ENCODE data around the gene HSD3B7.

Gene HSD3B7

DNA sequence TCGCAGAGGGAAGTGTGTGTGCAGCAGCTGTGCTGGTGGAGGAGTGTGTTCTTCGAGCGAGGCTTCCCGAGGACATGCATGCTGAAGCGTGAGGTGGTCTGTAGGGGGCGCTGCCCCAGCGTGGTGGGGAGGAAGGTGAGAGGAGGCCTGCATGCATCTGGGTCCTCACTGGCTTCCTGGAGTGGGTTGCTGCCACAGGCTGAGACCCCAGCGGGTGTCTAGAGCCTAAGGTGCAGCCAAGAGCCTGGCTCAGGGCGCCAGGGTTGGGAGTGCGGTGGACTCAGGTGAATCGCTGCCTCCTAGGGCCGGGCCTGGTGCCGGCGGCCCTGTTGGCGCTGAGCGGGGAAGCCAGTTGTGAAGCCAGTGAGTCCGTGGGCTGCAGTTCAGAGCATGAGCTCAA lies 7.5 kb upstream of the HSD3B7 start:
- H3K9me3 ChIP-seq (ENCODE audit: severe bottlenecking), result no peaks in the 10 kb centered on the region
- peak; percentile 41 for DNase-seq
- TF ChIP-seq, protein P1, sequence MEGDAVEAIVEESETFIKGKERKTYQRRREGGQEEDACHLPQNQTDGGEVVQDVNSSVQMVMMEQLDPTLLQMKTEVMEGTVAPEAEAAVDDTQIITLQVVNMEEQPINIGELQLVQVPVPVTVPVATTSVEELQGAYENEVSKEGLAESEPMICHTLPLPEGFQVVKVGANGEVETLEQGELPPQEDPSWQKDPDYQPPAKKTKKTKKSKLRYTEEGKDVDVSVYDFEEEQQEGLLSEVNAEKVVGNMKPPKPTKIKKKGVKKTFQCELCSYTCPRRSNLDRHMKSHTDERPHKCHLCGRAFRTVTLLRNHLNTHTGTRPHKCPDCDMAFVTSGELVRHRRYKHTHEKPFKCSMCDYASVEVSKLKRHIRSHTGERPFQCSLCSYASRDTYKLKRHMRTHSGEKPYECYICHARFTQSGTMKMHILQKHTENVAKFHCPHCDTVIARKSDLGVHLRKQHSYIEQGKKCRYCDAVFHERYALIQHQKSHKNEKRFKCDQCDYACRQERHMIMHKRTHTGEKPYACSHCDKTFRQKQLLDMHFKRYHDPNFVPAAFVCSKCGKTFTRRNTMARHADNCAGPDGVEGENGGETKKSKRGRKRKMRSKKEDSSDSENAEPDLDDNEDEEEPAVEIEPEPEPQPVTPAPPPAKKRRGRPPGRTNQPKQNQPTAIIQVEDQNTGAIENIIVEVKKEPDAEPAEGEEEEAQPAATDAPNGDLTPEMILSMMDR (IDR thresholded peaks at IDR 0.05; ENCODE audit: low read depth, low read length), result peak; percentile 83
- peaks cover 78% of the 10 kb centered on the region for H3K36me3 ChIP-seq
- H3K27me3 ChIP-seq (ENCODE audit: insufficient read depth, low read depth, severe bottlenecking), result no peaks in the 10 kb centered on the region
- H3K4me3 ChIP-seq (ENCODE audit: low read depth, low read length), result no peak overlapping the region
- no peak overlapping the region for H3K27ac ChIP-seq

DNA sequence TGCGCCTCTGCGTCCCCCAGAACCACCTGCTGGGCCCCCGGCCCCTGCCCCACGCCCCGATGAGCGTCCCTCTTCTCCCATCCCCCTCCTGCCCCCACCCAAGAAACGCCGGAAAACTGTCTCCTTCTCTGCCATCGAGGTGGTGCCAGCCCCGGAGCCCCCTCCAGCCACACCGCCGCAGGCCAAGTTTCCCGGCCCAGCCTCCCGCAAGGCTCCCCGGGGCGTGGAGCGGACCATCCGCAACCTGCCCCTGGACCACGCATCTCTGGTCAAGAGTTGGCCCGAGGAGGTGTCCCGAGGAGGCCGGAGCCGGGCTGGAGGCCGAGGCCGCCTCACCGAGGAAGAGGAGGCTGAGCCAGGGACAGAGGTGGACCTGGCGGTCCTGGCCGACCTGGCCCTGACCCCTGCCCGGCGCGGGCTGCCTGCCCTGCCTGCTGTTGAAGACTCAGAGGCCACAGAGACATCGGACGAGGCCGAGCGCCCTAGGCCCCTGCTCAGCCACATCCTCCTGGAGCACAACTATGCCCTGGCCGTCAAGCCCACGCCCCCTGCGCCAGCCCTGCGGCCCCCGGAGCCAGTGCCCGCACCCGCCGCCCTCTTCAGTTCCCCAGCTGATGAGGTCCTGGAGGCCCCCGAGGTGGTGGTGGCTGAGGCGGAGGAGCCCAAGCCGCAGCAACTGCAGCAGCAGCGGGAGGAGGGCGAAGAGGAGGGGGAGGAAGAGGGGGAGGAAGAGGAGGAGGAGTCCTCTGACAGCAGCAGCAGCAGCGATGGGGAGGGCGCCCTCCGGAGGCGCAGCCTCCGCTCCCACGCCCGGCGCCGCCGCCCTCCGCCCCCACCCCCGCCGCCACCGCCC lies 5.6 kb upstream of the HSD3B7 start:
- peaks cover 68% of the 10 kb centered on the region for H3K36me3 ChIP-seq
- H3K27me3 ChIP-seq (ENCODE audit: insufficient read depth, low read depth, severe bottlenecking), result no peaks in the 10 kb centered on the region
- TF ChIP-seq, protein P1 (IDR thresholded peaks at IDR 0.05; ENCODE audit: low read depth, low read length), result no peak
- DNase-seq, result no peak
- H3K4me3 ChIP-seq (ENCODE audit: low read depth, low read length), result no peak overlapping the region
- no peak overlapping the region for H3K27ac ChIP-seq
- H3K9me3 ChIP-seq (ENCODE audit: severe bottlenecking), result no peaks in the 10 kb centered on the region

DNA sequence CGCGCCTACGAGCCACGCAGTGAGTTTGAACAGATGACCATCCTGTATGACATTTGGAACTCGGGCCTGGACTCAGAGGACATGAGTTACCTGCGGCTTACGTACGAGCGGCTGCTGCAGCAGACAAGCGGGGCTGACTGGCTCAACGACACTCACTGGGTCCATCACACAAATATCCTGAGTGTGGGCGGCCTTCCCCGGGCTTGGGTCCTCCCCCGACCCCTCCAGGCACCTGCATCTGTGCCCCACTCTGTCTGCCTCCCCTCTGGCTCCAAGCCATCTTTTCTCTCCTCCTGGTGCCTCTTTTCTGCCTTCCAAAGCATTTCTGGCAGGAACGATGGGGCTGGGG lies 5.0 kb upstream of the HSD3B7 start:
- peaks cover 70% of the 10 kb centered on the region for H3K36me3 ChIP-seq

DNA sequence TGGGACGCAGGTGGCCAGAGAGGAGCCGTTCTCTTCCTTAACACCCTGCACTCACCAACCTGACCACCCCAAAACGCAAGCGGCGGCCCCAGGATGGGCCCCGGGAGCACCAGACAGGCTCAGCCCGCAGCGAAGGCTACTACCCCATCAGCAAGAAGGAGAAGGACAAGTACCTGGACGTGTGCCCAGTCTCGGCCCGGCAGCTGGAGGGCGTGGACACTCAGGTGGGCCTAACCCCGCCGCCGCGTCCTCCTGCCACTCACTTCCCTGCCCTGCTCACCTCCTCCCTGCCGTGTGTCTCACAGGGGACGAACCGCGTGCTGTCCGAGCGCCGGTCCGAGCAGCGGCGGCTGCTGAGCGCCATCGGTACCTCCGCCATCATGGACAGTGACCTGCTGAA lies 4.6 kb upstream of the HSD3B7 start:
- H3K27ac ChIP-seq, result no peak overlapping the region
- H3K4me3 ChIP-seq (ENCODE audit: low read depth, low read length), result no peak overlapping the region
- H3K36me3 ChIP-seq, result peaks cover 70% of the 10 kb centered on the region
- H3K27me3 ChIP-seq (ENCODE audit: insufficient read depth, low read depth, severe bottlenecking), result no peaks in the 10 kb centered on the region
- no peak for DNase-seq
- no peaks in the 10 kb centered on the region for H3K9me3 ChIP-seq (ENCODE audit: severe bottlenecking)
- TF ChIP-seq, protein P1 (IDR thresholded peaks at IDR 0.05; ENCODE audit: low read depth, low read length), result no peak

More for the DNA sequence above, 5.0 kb upstream of the HSD3B7 start:
- no peak for DNase-seq
- Histone ChIP-seq H3K4me3 (ENCODE audit: low read depth, low read length) (no peak overlapping the region), H3K27ac (no peak overlapping the region), H3K9me3 (ENCODE audit: severe bottlenecking) (no peaks in the 10 kb centered on the region), H3K27me3 (ENCODE audit: insufficient read depth, low read depth, severe bottlenecking) (no peaks in the 10 kb centered on the region)
- TF ChIP-seq, protein P1 (IDR thresholded peaks at IDR 0.05; ENCODE audit: low read depth, low read length), result no peak

DNA sequence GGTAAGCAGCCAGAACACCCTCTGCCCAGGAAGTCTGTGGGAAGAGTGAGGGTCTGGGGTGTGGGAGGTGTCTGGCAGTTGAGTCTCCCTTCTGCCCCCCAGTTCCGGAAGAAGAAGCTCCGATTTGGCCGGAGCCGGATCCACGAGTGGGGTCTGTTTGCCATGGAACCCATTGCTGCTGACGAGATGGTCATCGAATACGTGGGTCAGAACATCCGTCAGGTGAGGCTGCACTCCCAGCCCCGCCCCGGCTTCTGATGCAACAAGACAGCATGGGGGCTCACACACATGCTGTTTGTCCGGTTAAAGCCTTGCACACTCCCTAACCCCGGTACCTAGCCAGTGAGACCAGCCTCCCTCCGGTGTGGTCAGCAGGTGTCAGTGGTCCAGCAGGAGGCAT lies 4.0 kb upstream of the HSD3B7 start:
- no peak for DNase-seq
- H3K36me3 ChIP-seq, result peaks cover 69% of the 10 kb centered on the region

More for the DNA sequence above, 4.0 kb upstream of the HSD3B7 start:
- H3K4me3 ChIP-seq (ENCODE audit: low read depth, low read length), result no peak overlapping the region
- H3K27ac ChIP-seq, result no peak overlapping the region
- H3K9me3 ChIP-seq (ENCODE audit: severe bottlenecking), result no peaks in the 10 kb centered on the region
- TF ChIP-seq, protein P1 (IDR thresholded peaks at IDR 0.05; ENCODE audit: low read depth, low read length), result no peak
- H3K27me3 ChIP-seq (ENCODE audit: insufficient read depth, low read depth, severe bottlenecking), result no peaks in the 10 kb centered on the region
